HG03378 (cell line): ENCODE measurements around the gene TOM1L2.

ENCODE experiments used
- ATAC-seq: cut with Tn5 transposase; IDR thresholded peaks from one replicate; pipeline ENCODE4 v1.9.1; 2021; ENCODE audit warnings: mild to moderate bottlenecking, moderate library complexity; ENCODE audit not compliant: unreplicated experiment

The TOM1L2 gene

GRCh38 chr17:17880577-17881196 lies 91.5 kb downstream of the TOM1L2 start:
- no peak for ATAC-seq

GRCh38 chr17:17877529-17878358 lies 94.5 kb downstream of the TOM1L2 start:
- no peak for ATAC-seq

- ATAC-seq = no peak
These were observed 95.2 kb downstream of the TOM1L2 start for GRCh38 chr17:17876959-17877528.

GRCh38 chr17:17874478-17874877 lies 97.7 kb downstream of the TOM1L2 start:
- ATAC-seq = no peak

- ATAC-seq = no peak
These were observed 98.7 kb downstream of the TOM1L2 start for GRCh38 chr17:17873450-17873991.

- no peak for ATAC-seq
These were observed 99.5 kb downstream of the TOM1L2 start for GRCh38 chr17:17872547-17873345.

GRCh38 chr17:17871913-17872312 lies 100.3 kb downstream of the TOM1L2 start:
- no peak for ATAC-seq

GRCh38 chr17:17870247-17870646 lies 102.0 kb downstream of the TOM1L2 start:
- ATAC-seq = no peak

GRCh38 chr17:17868641-17869522 lies 103.3 kb downstream of the TOM1L2 start:
- ATAC-seq = no peak

GRCh38 chr17:17866897-17867296 lies 105.3 kb downstream of the TOM1L2 start:
- ATAC-seq = no peak

GRCh38 chr17:17866425-17866824 lies 105.8 kb downstream of the TOM1L2 start:
- no peak for ATAC-seq

GRCh38 chr17:17865035-17865434 lies 107.2 kb downstream of the TOM1L2 start:
- ATAC-seq = no peak

GRCh38 chr17:17860766-17861107 lies 111.5 kb downstream of the TOM1L2 start:
- ATAC-seq = no peak

- ATAC-seq = no peak
These were observed 112.1 kb downstream of the TOM1L2 start for GRCh38 chr17:17859909-17860765.

GRCh38 chr17:17857496-17857895 lies 114.7 kb downstream of the TOM1L2 start:
- ATAC-seq = no peak

GRCh38 chr17:17856386-17856785 lies 115.8 kb downstream of the TOM1L2 start:
- ATAC-seq = no peak

GRCh38 chr17:17855976-17856375 lies 116.2 kb downstream of the TOM1L2 start:
- no peak for ATAC-seq

- ATAC-seq = no peak
These were observed 118.3 kb downstream of the TOM1L2 start for GRCh38 chr17:17853811-17854447.

GRCh38 chr17:17852930-17853329 lies 119.3 kb downstream of the TOM1L2 start:
- ATAC-seq = no peak
